ENCODE measurements around the gene SOAT1.

DNA sequence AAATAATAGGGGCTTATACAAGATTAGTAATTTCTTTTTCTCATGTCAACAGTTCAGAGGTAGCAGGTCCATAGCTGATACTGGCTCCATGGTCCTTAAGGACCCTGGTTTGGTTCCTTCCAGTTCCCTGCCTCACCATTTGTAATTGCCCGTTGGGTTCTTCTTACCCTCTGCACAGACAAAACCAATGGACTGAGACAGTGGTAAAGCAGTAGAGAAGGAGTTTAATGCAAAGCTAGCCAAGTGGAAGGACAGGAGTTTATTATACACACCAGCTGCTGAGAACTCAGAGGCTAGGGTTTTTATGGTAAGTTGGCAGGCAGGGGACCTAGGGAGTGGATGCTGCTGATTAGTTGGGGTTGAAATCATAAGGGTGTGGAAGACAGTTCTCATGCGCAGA lies 36.3 kb downstream of the SOAT1 start:
- TF ChIP-seq MAZ (IDR thresholded peaks at IDR 0.05; ENCODE audit: borderline replicate concordance, low read depth, low read length) (no peak), NFE2L2 (IDR thresholded peaks at IDR 0.05; ENCODE audit: low read depth, low read length) (no peak), POLR2A (IDR thresholded peaks at IDR 0.05; ENCODE audit: low read depth, low read length) (no peak), SMC3 (IDR thresholded peaks at IDR 0.05; ENCODE audit: low read depth, low read length) (no peak), BHLHE40 (IDR thresholded peaks at IDR 0.05; ENCODE audit: low read depth, low read length) (no peak)
- TF ChIP-seq, protein P1, sequence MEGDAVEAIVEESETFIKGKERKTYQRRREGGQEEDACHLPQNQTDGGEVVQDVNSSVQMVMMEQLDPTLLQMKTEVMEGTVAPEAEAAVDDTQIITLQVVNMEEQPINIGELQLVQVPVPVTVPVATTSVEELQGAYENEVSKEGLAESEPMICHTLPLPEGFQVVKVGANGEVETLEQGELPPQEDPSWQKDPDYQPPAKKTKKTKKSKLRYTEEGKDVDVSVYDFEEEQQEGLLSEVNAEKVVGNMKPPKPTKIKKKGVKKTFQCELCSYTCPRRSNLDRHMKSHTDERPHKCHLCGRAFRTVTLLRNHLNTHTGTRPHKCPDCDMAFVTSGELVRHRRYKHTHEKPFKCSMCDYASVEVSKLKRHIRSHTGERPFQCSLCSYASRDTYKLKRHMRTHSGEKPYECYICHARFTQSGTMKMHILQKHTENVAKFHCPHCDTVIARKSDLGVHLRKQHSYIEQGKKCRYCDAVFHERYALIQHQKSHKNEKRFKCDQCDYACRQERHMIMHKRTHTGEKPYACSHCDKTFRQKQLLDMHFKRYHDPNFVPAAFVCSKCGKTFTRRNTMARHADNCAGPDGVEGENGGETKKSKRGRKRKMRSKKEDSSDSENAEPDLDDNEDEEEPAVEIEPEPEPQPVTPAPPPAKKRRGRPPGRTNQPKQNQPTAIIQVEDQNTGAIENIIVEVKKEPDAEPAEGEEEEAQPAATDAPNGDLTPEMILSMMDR (conservative IDR thresholded peaks at IDR 0.05; ENCODE audit: low read depth, low read length) = no peak
- TF ChIP-seq, protein P2, sequence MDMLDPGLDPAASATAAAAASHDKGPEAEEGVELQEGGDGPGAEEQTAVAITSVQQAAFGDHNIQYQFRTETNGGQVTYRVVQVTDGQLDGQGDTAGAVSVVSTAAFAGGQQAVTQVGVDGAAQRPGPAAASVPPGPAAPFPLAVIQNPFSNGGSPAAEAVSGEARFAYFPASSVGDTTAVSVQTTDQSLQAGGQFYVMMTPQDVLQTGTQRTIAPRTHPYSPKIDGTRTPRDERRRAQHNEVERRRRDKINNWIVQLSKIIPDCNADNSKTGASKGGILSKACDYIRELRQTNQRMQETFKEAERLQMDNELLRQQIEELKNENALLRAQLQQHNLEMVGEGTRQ (IDR thresholded peaks at IDR 0.05; ENCODE audit: low read depth, low read length) = no peak
